Lower leg skin (tissue), 3 donors: Measurements from ENCODE around the gene KYAT1.

Source experiments
- POLR2A ChIP-seq, 2 donors: fragments of 450-650 bp; IDR thresholded peaks; one replicate each; pipeline ENCODE4 v1.6.1; 2016 to 2017; ENCODE audit warnings: antibody characterized with exemption in 2 of 2, mild to moderate bottlenecking in 1 of 2, moderate library complexity in 1 of 2
- TF ChIP-seq, protein P1 (sequence below), 3 donors: fragments of 450-650 bp; IDR thresholded peaks; one replicate each; pipeline ENCODE4 v1.5.1; 2016; ENCODE audit warnings: antibody characterized with exemption in 3 of 3, mild to moderate bottlenecking in 3 of 3, moderate library complexity in 2 of 3

DNA sequence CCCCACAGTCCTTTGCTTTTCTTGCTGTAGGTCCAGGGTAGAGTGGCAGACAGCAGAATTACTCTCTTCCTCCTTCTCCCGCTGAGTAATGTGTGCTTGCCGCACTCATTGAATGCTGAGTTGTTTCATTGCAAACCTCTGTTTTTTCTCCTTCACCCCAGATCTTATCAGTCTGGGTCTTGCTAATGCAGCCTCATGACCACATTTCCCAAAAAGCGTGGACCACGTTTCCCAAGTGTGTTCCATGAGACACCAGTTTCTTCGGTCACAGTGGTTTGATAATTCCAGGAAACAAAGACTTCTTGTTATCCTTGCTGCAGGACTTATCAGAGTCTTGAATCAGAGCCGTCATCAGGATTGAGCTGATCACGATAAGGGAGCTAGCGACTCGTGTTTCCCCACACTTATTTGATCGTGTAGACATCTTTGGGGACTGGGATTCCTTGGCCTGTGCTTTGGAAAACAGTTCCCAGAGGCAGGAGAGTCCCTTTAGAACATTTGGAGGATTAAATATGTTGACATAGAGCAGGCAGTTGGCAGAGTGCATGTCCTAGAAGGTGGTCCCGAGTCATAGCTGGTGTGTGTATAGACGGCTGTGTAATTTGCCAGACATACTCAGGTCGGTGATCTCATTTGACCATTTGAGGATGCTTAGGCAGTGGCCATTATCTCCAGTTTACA is 4.6 kb upstream of the KYAT1 start:
- TF ChIP-seq, protein P1, sequence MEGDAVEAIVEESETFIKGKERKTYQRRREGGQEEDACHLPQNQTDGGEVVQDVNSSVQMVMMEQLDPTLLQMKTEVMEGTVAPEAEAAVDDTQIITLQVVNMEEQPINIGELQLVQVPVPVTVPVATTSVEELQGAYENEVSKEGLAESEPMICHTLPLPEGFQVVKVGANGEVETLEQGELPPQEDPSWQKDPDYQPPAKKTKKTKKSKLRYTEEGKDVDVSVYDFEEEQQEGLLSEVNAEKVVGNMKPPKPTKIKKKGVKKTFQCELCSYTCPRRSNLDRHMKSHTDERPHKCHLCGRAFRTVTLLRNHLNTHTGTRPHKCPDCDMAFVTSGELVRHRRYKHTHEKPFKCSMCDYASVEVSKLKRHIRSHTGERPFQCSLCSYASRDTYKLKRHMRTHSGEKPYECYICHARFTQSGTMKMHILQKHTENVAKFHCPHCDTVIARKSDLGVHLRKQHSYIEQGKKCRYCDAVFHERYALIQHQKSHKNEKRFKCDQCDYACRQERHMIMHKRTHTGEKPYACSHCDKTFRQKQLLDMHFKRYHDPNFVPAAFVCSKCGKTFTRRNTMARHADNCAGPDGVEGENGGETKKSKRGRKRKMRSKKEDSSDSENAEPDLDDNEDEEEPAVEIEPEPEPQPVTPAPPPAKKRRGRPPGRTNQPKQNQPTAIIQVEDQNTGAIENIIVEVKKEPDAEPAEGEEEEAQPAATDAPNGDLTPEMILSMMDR (IDR thresholded peaks at IDR 0.05): no peak
- TF ChIP-seq POLR2A (IDR thresholded peaks at IDR 0.05): no peak
